ENCODE measurements around the gene OSBP2.
"Not testable (repeated sequence)": the region's sequence is repeated elsewhere in the genome, so short reads cannot be mapped to it uniquely, and the experiment has no call there.

Gene OSBP2

GRCh38 chr22:30717331-30717921 is 22.8 kb downstream of the OSBP2 start:
- in situ Hi-C loops (cut with MboI; ENCODE audit: low sequenced_read_pairs) = no loop called here

- in situ Hi-C loops (cut with MboI; ENCODE audit: low sequenced_read_pairs) = no loop called here
Measured at GRCh38 chr22:30717952-30718351, 23.3 kb downstream of the OSBP2 start.

GRCh38 chr22:30718491-30718890 is 23.8 kb downstream of the OSBP2 start:
- in situ Hi-C loops (cut with MboI; ENCODE audit: low sequenced_read_pairs) = no loop called here

GRCh38 chr22:30718938-30719337 is 24.3 kb downstream of the OSBP2 start:
- in situ Hi-C loops (cut with MboI; ENCODE audit: low sequenced_read_pairs) = no loop called here

- in situ Hi-C loops (cut with MboI; ENCODE audit: low sequenced_read_pairs) = no loop called here
Measured at GRCh38 chr22:30720263-30720837, 25.7 kb downstream of the OSBP2 start.

- in situ Hi-C loops (cut with MboI; ENCODE audit: low sequenced_read_pairs) = no loop called here
Measured at GRCh38 chr22:30721741-30722140, 27.1 kb downstream of the OSBP2 start.

GRCh38 chr22:30728826-30729225 is 34.2 kb downstream of the OSBP2 start:
- in situ Hi-C loops (cut with MboI; ENCODE audit: low sequenced_read_pairs) = no loop called here

GRCh38 chr22:30731658-30732057 is 37.0 kb downstream of the OSBP2 start:
- in situ Hi-C loops (cut with MboI; ENCODE audit: low sequenced_read_pairs) = no loop called here

- in situ Hi-C loops (cut with MboI; ENCODE audit: low sequenced_read_pairs) = no loop called here
Measured at GRCh38 chr22:30732426-30732825, 37.8 kb downstream of the OSBP2 start.

GRCh38 chr22:30733181-30733631 is 38.5 kb downstream of the OSBP2 start:
- in situ Hi-C loops (cut with MboI; ENCODE audit: low sequenced_read_pairs) = no loop called here

- in situ Hi-C loops (cut with MboI; ENCODE audit: low sequenced_read_pairs) = not testable (repeated sequence)
Measured at GRCh38 chr22:30740007-30740406, 45.3 kb downstream of the OSBP2 start.

GRCh38 chr22:30740511-30740910 is 45.8 kb downstream of the OSBP2 start:
- in situ Hi-C loops (cut with MboI; ENCODE audit: low sequenced_read_pairs) = not testable (repeated sequence)

GRCh38 chr22:30742291-30743256 is 47.9 kb downstream of the OSBP2 start:
- in situ Hi-C loops (cut with MboI; ENCODE audit: low sequenced_read_pairs) = no loop called here

- in situ Hi-C loops (cut with MboI; ENCODE audit: low sequenced_read_pairs) = no loop called here
Measured at GRCh38 chr22:30743257-30744020, 48.8 kb downstream of the OSBP2 start.

- in situ Hi-C loops (cut with MboI; ENCODE audit: low sequenced_read_pairs) = no loop called here
Measured at GRCh38 chr22:30744224-30744623, 49.5 kb downstream of the OSBP2 start.

- in situ Hi-C loops (cut with MboI; ENCODE audit: low sequenced_read_pairs) = no loop called here
Measured at GRCh38 chr22:30747493-30747892, 52.8 kb downstream of the OSBP2 start.

GRCh38 chr22:30749272-30749671 is 54.6 kb downstream of the OSBP2 start:
- in situ Hi-C loops (cut with MboI; ENCODE audit: low sequenced_read_pairs) = no loop called here

GRCh38 chr22:30749849-30750248 is 55.2 kb downstream of the OSBP2 start:
- in situ Hi-C loops (cut with MboI; ENCODE audit: low sequenced_read_pairs) = loop anchor here (10.0 kb wide), 1 partner anchor 105 kb away; no protein-coding TSS in a partner anchor

GRCh38 chr22:30751529-30751928 is 56.9 kb downstream of the OSBP2 start:
- in situ Hi-C loops (cut with MboI; ENCODE audit: low sequenced_read_pairs) = loop anchor here (10.0 kb wide), 1 partner anchor 107 kb away; no protein-coding TSS in a partner anchor

GRCh38 chr22:30752771-30753170 is 58.1 kb downstream of the OSBP2 start:
- in situ Hi-C loops (cut with MboI; ENCODE audit: low sequenced_read_pairs) = loop anchor here (10.0 kb wide), 1 partner anchor 108 kb away; no protein-coding TSS in a partner anchor

GRCh38 chr22:30753701-30754100 is 59.0 kb downstream of the OSBP2 start:
- in situ Hi-C loops (cut with MboI; ENCODE audit: low sequenced_read_pairs) = loop anchor here (10.0 kb wide), 1 partner anchor 109 kb away; no protein-coding TSS in a partner anchor
